ENCODE results near the gene FAM131A. TPM values are rescaled to one million over a fixed set of nuclear protein-coding genes. Genes with fewer than 3 reads are reported as not detected.
A peak's percentile ranks its signal among the peaks of the same experiment; 100 is the strongest.

The FAM131A gene
- total RNA-seq, 4 donors from 2014 or later: 13.2 to 42.6 (median 36.8) TPM

DNA sequence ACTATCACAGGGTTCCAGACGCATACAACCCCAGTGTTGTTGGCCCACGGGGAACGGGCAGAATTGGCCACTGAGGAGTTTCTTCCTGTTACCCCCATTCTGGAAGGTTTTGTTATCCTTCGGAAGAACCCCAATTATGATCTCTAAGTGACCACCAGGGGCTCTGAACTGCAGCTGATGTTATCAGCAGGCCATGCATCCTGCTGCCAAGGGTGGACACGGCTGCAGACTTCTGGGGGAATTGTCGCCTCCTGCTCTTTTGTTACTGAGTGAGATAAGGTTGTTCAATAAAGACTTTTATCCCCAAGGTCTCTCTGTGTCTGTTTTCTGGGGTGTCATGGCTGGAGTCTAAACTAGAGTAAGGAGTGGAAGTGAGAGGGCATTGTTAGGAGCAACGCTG, 28.7 kb upstream of the FAM131A start:
- Histone ChIP-seq H3K36me3 (no peaks in the 10 kb centered on the region), H3K27ac (no peak overlapping the region), H3K27me3 (no peaks in the 10 kb centered on the region), H3K4me3 (no peak overlapping the region), H3K9me3 (no peaks in the 10 kb centered on the region), H3K4me1 (no peaks in the 10 kb centered on the region)
- no peak for DNase-seq
- no peak for TF ChIP-seq POLR2A (IDR thresholded peaks at IDR 0.05)
- no peak for TF ChIP-seq CTCF (IDR thresholded peaks at IDR 0.05)
- intact Hi-C loops (cut with DNase I; ENCODE audit: low total_unique reads): no loop called here

- no peak for TF ChIP-seq CTCF (IDR thresholded peaks at IDR 0.05)
- TF ChIP-seq POLR2A (IDR thresholded peaks at IDR 0.05): no peak
- Histone ChIP-seq H3K27ac (no peak overlapping the region), H3K4me3 (no peak overlapping the region), H3K27me3 (no peaks in the 10 kb centered on the region), H3K4me1 (peaks cover 0 to 3% of the 10 kb centered on the region in 2 donors), H3K9me3 (no peaks in the 10 kb centered on the region), H3K36me3 (no peaks in the 10 kb centered on the region)
- intact Hi-C loops (cut with DNase I; ENCODE audit: low total_unique reads): loop anchor here (10.0 kb wide), 1 partner anchor 127 kb away; the partner anchor contains the start of gene ABCF3
- no peak for DNase-seq
Measured at GRCh38 chr3:184311633-184312032, 25.8 kb upstream of the FAM131A start.

GRCh38 chr3:184314363-184314699, 23.1 kb upstream of the FAM131A start, which contains the start of gene EIF4G1:
EIF4G1 (plus strand) TSS chr3:184314606; CDS start chr3:184315797, 1,191 bp downstream.
- intact Hi-C loops (cut with DNase I; ENCODE audit: low total_unique reads): loop anchor here (10.0 kb wide), 1 partner anchor 130 kb away; the partner anchor contains the start of gene ABCF3
- TF ChIP-seq POLR2A (IDR thresholded peaks at IDR 0.05): peak; percentile 46 to 76
- no peak for TF ChIP-seq CTCF (IDR thresholded peaks at IDR 0.05)

DNA sequence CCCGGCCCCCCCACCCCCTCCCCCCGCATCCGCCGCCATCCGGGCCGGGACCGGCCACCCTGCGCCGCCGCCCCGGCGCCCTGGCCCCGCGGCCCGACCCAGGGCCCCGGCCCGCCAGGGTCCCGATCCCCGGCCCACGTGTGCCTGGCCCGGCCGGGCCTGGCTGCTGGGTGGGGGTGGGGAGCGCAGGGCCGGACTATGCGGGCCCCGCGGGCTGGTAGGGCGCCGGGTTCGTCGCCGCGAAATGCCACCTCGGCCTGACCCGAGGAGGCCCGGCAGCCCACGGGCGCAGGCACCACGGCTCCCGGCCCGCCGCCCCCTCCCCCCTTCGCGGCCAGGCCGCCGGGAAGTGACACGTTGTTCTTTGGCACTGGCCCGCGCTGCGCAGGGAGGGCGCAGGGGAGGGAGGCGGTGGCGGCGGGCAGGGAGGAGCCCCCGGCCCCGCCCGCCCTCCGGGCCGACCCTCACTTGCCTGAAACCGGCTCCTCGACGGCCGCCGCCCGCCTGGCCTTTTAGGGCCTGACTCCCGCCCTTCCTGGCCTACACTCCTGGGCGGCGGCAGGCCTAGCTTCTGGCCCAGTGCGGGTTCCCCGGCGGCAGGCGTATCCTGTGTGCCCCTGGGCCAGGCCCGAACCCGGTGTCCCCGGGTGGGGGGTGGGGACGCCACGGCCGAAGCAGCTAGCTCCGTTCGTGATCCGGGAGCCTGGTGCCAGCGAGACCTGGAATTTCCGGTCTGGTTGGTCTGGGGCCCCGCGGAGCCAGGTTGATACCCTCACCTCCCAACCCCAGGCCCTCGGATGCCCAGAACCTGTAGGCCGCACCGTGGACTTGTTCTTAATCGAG, 22.5 kb upstream of the FAM131A start:
- intact Hi-C loops (cut with DNase I; ENCODE audit: low total_unique reads): loop anchor here (10.0 kb wide), 1 partner anchor 130 kb away; the partner anchor contains the start of gene ABCF3

More at GRCh38 chr3:184314363-184314699, 23.1 kb upstream of the FAM131A start, which contains the start of gene EIF4G1:
- DNase-seq: peak; percentile 95
- peak within 1 kb of the TSS; percentile 59 to 86 for H3K4me3 ChIP-seq
- peak within 1 kb of the TSS; percentile 94 to 97 for H3K27ac ChIP-seq
- H3K9me3 ChIP-seq: no peaks in the 10 kb centered on the region
- peaks cover 0 to 15% of the 10 kb centered on the region in 2 donors for H3K4me1 ChIP-seq
- H3K27me3 ChIP-seq: no peaks in the 10 kb centered on the region
- H3K36me3 ChIP-seq: no peaks in the 10 kb centered on the region

More for the DNA sequence above, 22.5 kb upstream of the FAM131A start:
- Histone ChIP-seq H3K27ac (peak overlapping the region; percentile 94 to 97), H3K27me3 (no peaks in the 10 kb centered on the region), H3K36me3 (no peaks in the 10 kb centered on the region), H3K4me3 (peak overlapping the region; percentile 59 to 86), H3K4me1 (peaks cover 0 to 21% of the 10 kb centered on the region in 2 donors), H3K9me3 (no peaks in the 10 kb centered on the region)
- TF ChIP-seq CTCF (IDR thresholded peaks at IDR 0.05): no peak
- TF ChIP-seq POLR2A (IDR thresholded peaks at IDR 0.05): peak in 1 of 2 donors; percentile 50
- peak; percentile 81 to 87 for DNase-seq
